ENCODE results near the gene ADARB2.
"Not testable (repeated sequence)": the region's sequence is repeated elsewhere in the genome, so short reads cannot be mapped to it uniquely, and the experiment has no call there.

ADARB2 gene

GRCh38 chr10:1347962-1348772 lies 389.2 kb downstream of the ADARB2 start:
- DNase-seq (ENCODE audit: low read depth), result no peak

GRCh38 chr10:1347525-1347924 lies 389.8 kb downstream of the ADARB2 start:
- DNase-seq (ENCODE audit: low read depth), result no peak

- DNase-seq (ENCODE audit: low read depth), result no peak
Measured at GRCh38 chr10:1346201-1346600, 391.1 kb downstream of the ADARB2 start.

GRCh38 chr10:1345368-1345767 lies 392.0 kb downstream of the ADARB2 start:
- no peak for DNase-seq (ENCODE audit: low read depth)

GRCh38 chr10:1344846-1345245 lies 392.5 kb downstream of the ADARB2 start:
- DNase-seq (ENCODE audit: low read depth), result no peak

GRCh38 chr10:1344408-1344807 lies 392.9 kb downstream of the ADARB2 start:
- no peak for DNase-seq (ENCODE audit: low read depth)

- DNase-seq (ENCODE audit: low read depth), result no peak
Measured at GRCh38 chr10:1343176-1343575, 394.1 kb downstream of the ADARB2 start.

GRCh38 chr10:1341052-1341451 lies 396.3 kb downstream of the ADARB2 start:
- DNase-seq (ENCODE audit: low read depth), result not testable (repeated sequence)

- no peak for DNase-seq (ENCODE audit: low read depth)
Measured at GRCh38 chr10:1339396-1339795, 397.9 kb downstream of the ADARB2 start.

GRCh38 chr10:1335642-1336041 lies 401.7 kb downstream of the ADARB2 start:
- DNase-seq (ENCODE audit: low read depth), result no peak

- DNase-seq (ENCODE audit: low read depth), result no peak
Measured at GRCh38 chr10:1333981-1334380, 403.3 kb downstream of the ADARB2 start.

GRCh38 chr10:1331560-1331959 lies 405.8 kb downstream of the ADARB2 start:
- no peak for DNase-seq (ENCODE audit: low read depth)

GRCh38 chr10:1329622-1330021 lies 407.7 kb downstream of the ADARB2 start:
- no peak for DNase-seq (ENCODE audit: low read depth)

- no peak for DNase-seq (ENCODE audit: low read depth)
Measured at GRCh38 chr10:1328981-1329614, 408.2 kb downstream of the ADARB2 start.

- no peak for DNase-seq (ENCODE audit: low read depth)
Measured at GRCh38 chr10:1328161-1328823, 409.0 kb downstream of the ADARB2 start.

GRCh38 chr10:1327759-1328158 lies 409.6 kb downstream of the ADARB2 start:
- DNase-seq (ENCODE audit: low read depth), result no peak

- not testable (repeated sequence) for DNase-seq (ENCODE audit: low read depth)
Measured at GRCh38 chr10:1326514-1326913, 410.8 kb downstream of the ADARB2 start.

GRCh38 chr10:1324903-1325302 lies 412.4 kb downstream of the ADARB2 start:
- no peak for DNase-seq (ENCODE audit: low read depth)

- DNase-seq (ENCODE audit: low read depth), result no peak
Measured at GRCh38 chr10:1323951-1324350, 413.4 kb downstream of the ADARB2 start.

GRCh38 chr10:1320739-1321320 lies 416.5 kb downstream of the ADARB2 start:
- DNase-seq (ENCODE audit: low read depth), result no peak

- DNase-seq (ENCODE audit: low read depth), result no peak
Measured at GRCh38 chr10:1316809-1317143, 420.5 kb downstream of the ADARB2 start.

- DNase-seq (ENCODE audit: low read depth), result no peak
Measured at GRCh38 chr10:1316121-1316808, 421.1 kb downstream of the ADARB2 start.
